Neuronal stem cell (in vitro differentiated cells): ENCODE data around the gene DEDD2.
A peak's percentile ranks its signal among the peaks of the same experiment; 100 is the strongest.

Experiments used
- DNase-seq: peaks from one replicate; pipeline ENCODE4 v3.0.0-alpha.2; 2013; ENCODE audit warnings: low spot score
- H2AFZ ChIP-seq: one replicate; pipeline ENCODE4 v1.6.1; 2013; ENCODE audit warnings: mild to moderate bottlenecking, low read length, inconsistent platforms
- H2AK5ac ChIP-seq: 2 replicates; pipeline ENCODE4 v1.6.1; 2013; ENCODE audit warnings: low read depth, mild to moderate bottlenecking, inconsistent platforms, low read length, moderate library complexity, mixed read lengths
- H2BK120ac ChIP-seq: 2 replicates; pipeline ENCODE4 v1.6.1; 2013; ENCODE audit warnings: low read depth, mild to moderate bottlenecking, inconsistent platforms, low read length, moderate library complexity, mixed read lengths
- H2BK12ac ChIP-seq: one replicate; pipeline ENCODE4 v1.6.1; 2013; ENCODE audit warnings: low read length, inconsistent platforms
- H2BK15ac ChIP-seq: 2 replicates; pipeline ENCODE4 v1.6.1; 2013; ENCODE audit warnings: mild to moderate bottlenecking, low read length, inconsistent platforms, mixed read lengths
- H2BK5ac ChIP-seq: one replicate; pipeline ENCODE4 v1.6.1; 2013; ENCODE audit warnings: inconsistent platforms, mild to moderate bottlenecking, low read length, moderate library complexity
- H3K14ac ChIP-seq: one replicate; pipeline ENCODE4 v1.6.1; 2013; ENCODE audit warnings: low read length, inconsistent platforms
- H3K18ac ChIP-seq: 2 replicates; pipeline ENCODE4 v1.6.1; 2013; ENCODE audit warnings: low read length, inconsistent platforms
- H3K23ac ChIP-seq: 2 replicates; pipeline ENCODE4 v1.6.1; 2013; ENCODE audit warnings: low read depth, mild to moderate bottlenecking, mixed read lengths, low read length, inconsistent platforms; ENCODE audit not compliant: poor library complexity
- H3K27ac ChIP-seq: replicated peaks from 3 replicates; pipeline ENCODE4 v1.5.1; 2013; ENCODE audit warnings: low read length, inconsistent platforms
- H3K27me3 ChIP-seq, 3 experiments: 2 replicates each; pipeline ENCODE4 v1.6.1; 2013; ENCODE audit warnings: low read length in 3 of 3, mild to moderate bottlenecking in 2 of 3, inconsistent platforms in 1 of 3, low read depth in 1 of 3, mixed read lengths in 1 of 3, moderate library complexity in 1 of 3; ENCODE audit not compliant: control insufficient read depth in 3 of 3, insufficient read depth in 3 of 3
- H3K36me3 ChIP-seq, 2 donors: replicated peaks in 1 of 2; 2 replicates each; pipeline ENCODE4 v1.6.1; 2013; ENCODE audit warnings: low read length in 2 of 2; ENCODE audit not compliant: control insufficient read depth in 2 of 2, insufficient read depth in 2 of 2
- H3K4ac ChIP-seq: 2 replicates; pipeline ENCODE4 v1.6.1; 2013; ENCODE audit warnings: inconsistent platforms, mild to moderate bottlenecking, low read length, moderate library complexity
- H3K4me1 ChIP-seq, 2 donors: 1 replicate in 1 of 2; 2 replicates in 1 of 2; pipeline ENCODE4 v1.6.1; 2013; ENCODE audit warnings: low read length in 2 of 2, low read depth in 1 of 2; ENCODE audit not compliant: control insufficient read depth in 2 of 2, insufficient read depth in 1 of 2
- H3K4me2 ChIP-seq: one replicate; pipeline ENCODE4 v1.6.1; 2013; ENCODE audit warnings: mild to moderate bottlenecking, low read length, inconsistent platforms; ENCODE audit not compliant: insufficient read depth, poor library complexity, severe bottlenecking
- H3K4me3 ChIP-seq, 2 donors: 2 replicates each; pipeline ENCODE4 v1.5.1; 2013; ENCODE audit warnings: low read length in 2 of 2, mild to moderate bottlenecking in 2 of 2, inconsistent platforms in 1 of 2, moderate library complexity in 1 of 2
- H3K79me1 ChIP-seq: one replicate; pipeline ENCODE4 v1.6.1; 2013; ENCODE audit warnings: low read depth, mild to moderate bottlenecking, inconsistent platforms, low read length, moderate library complexity
- H3K9ac ChIP-seq: one replicate; pipeline ENCODE4 v1.6.1; 2013; ENCODE audit warnings: mild to moderate bottlenecking, low read depth, low read length, inconsistent platforms; ENCODE audit not compliant: poor library complexity
- H3K9me3 ChIP-seq, 2 donors: replicated peaks in 1 of 2; 2 replicates each; pipeline versions ENCODE3 to v1.6.1; 2013; ENCODE audit warnings: low read length in 2 of 2, mild to moderate bottlenecking in 2 of 2, inconsistent platforms in 1 of 2, low read depth in 1 of 2, mixed read lengths in 1 of 2, moderate library complexity in 1 of 2; ENCODE audit not compliant: control insufficient read depth in 2 of 2, insufficient read depth in 1 of 2
- H4K8ac ChIP-seq: one replicate; pipeline ENCODE4 v1.6.1; 2013; ENCODE audit warnings: low read depth, mild to moderate bottlenecking, inconsistent platforms, low read length, moderate library complexity
- H4K91ac ChIP-seq: one replicate; pipeline ENCODE4 v1.6.1; 2013; ENCODE audit warnings: low read length, low read depth, mild to moderate bottlenecking, inconsistent platforms; ENCODE audit not compliant: poor library complexity
- WGBS, 2 donors: extraction: QIAGEN DNeasy Blood & Tissue Kit; methylation state at CpG; one replicate each; pipeline ENCODE4 v1.1.7; 2013; ENCODE audit warnings: missing lambda C conversion rate in 2 of 2, mixed read lengths in 1 of 2; ENCODE audit not compliant: insufficient read length in 2 of 2, insufficient replicate concordance in 1 of 2; ENCODE audit errors: extremely low coverage in 2 of 2; 5-methylcytosine and 5-hydroxymethylcytosine counted together

DEDD2 gene

GRCh38 chr19:42200116-42200715, 17.3 kb downstream of the DEDD2 start:
- Histone ChIP-seq H3K4ac (no peak overlapping the region), H2BK120ac (no peak overlapping the region), H2AFZ (no peak overlapping the region), H3K18ac (no peak overlapping the region), H3K4me2 (no peak overlapping the region), H4K8ac (no peak overlapping the region), H2BK5ac (no peak overlapping the region), H3K79me1 (peaks cover 9% of the 10 kb centered on the region), H3K14ac (no peak overlapping the region), H3K23ac (no peak overlapping the region), H2AK5ac (no peak overlapping the region), H3K4me3 (no peak overlapping the region), H3K4me1 (no peaks in the 10 kb centered on the region), H4K91ac (no peak overlapping the region), H3K9me3 (no peaks in the 10 kb centered on the region), H3K36me3 (peaks cover 65 to 71% of the 10 kb centered on the region in 2 donors), H3K27ac (no peak overlapping the region), H3K9ac (no peak overlapping the region), H3K27me3 (no peaks in the 10 kb centered on the region), H2BK15ac (no peak overlapping the region), H2BK12ac (no peak overlapping the region)
- no CpG with 5 or more reads among the region's 5 CpGs for WGBS, 2 donors
- DNase-seq = no peak

- no peak overlapping the region for H3K27ac ChIP-seq
- no peak overlapping the region for H2BK15ac ChIP-seq
- no peak overlapping the region for H2BK12ac ChIP-seq
- no peak overlapping the region for H3K4me2 ChIP-seq
- no peak overlapping the region for H3K9ac ChIP-seq
- H2AFZ ChIP-seq = no peak overlapping the region
- DNase-seq = no peak
- no peak overlapping the region for H4K8ac ChIP-seq
- H3K18ac ChIP-seq = no peak overlapping the region
- H3K4me1 ChIP-seq = no peaks in the 10 kb centered on the region
- peaks cover 62 to 66% of the 10 kb centered on the region in 2 donors for H3K36me3 ChIP-seq
- no CpG with 5 or more reads among the region's 32 CpGs for WGBS, 2 donors
- H3K4ac ChIP-seq = no peak overlapping the region
- no peak overlapping the region for H4K91ac ChIP-seq
- H3K23ac ChIP-seq = peak overlapping the region; percentile 31
- no peak overlapping the region for H2AK5ac ChIP-seq
- H2BK120ac ChIP-seq = no peak overlapping the region
- H3K9me3 ChIP-seq = no peaks in the 10 kb centered on the region
- no peak overlapping the region for H3K14ac ChIP-seq
- H3K79me1 ChIP-seq = peaks cover 9% of the 10 kb centered on the region
- H3K4me3 ChIP-seq = no peak overlapping the region
- H3K27me3 ChIP-seq = no peaks in the 10 kb centered on the region
- H2BK5ac ChIP-seq = no peak overlapping the region
These were observed 17.9 kb downstream of the DEDD2 start for GRCh38 chr19:42199440-42200115.

GRCh38 chr19:42198676-42199439, 18.6 kb downstream of the DEDD2 start:
- H2AK5ac ChIP-seq = no peak overlapping the region
- H3K27ac ChIP-seq = no peak overlapping the region
- no peak overlapping the region for H3K4me2 ChIP-seq
- H4K91ac ChIP-seq = no peak overlapping the region
- H2BK15ac ChIP-seq = no peak overlapping the region
- H3K4me3 ChIP-seq = no peak overlapping the region
- no peak overlapping the region for H2BK120ac ChIP-seq
- H3K4ac ChIP-seq = no peak overlapping the region
- no peak overlapping the region for H2BK12ac ChIP-seq
- no peaks in the 10 kb centered on the region for H3K9me3 ChIP-seq
- WGBS, 2 donors = no CpG with 5 or more reads among the region's 7 CpGs
- no peak overlapping the region for H4K8ac ChIP-seq
- no peak overlapping the region for H3K18ac ChIP-seq
- no peaks in the 10 kb centered on the region for H3K4me1 ChIP-seq
- no peak overlapping the region for H2AFZ ChIP-seq
- H3K27me3 ChIP-seq = no peaks in the 10 kb centered on the region
- H3K9ac ChIP-seq = no peak overlapping the region
- H3K36me3 ChIP-seq = peaks cover 57 to 60% of the 10 kb centered on the region in 2 donors
- H3K14ac ChIP-seq = no peak overlapping the region
- peaks cover 9% of the 10 kb centered on the region for H3K79me1 ChIP-seq
- peak overlapping the region; percentile 31 for H3K23ac ChIP-seq
- no peak for DNase-seq
- H2BK5ac ChIP-seq = no peak overlapping the region

- H3K27ac ChIP-seq = no peak overlapping the region
- H2AFZ ChIP-seq = no peak overlapping the region
- no CpG with 5 or more reads among the region's 5 CpGs for WGBS, 2 donors
- no peak overlapping the region for H2BK12ac ChIP-seq
- H3K18ac ChIP-seq = no peak overlapping the region
- peaks cover 9% of the 10 kb centered on the region for H3K79me1 ChIP-seq
- no peak overlapping the region for H2BK120ac ChIP-seq
- no peak overlapping the region for H2BK15ac ChIP-seq
- DNase-seq = no peak
- peaks cover 45 to 47% of the 10 kb centered on the region in 2 donors for H3K36me3 ChIP-seq
- no peak overlapping the region for H3K4me3 ChIP-seq
- H2BK5ac ChIP-seq = no peak overlapping the region
- no peak overlapping the region for H3K4ac ChIP-seq
- H3K27me3 ChIP-seq = peaks cover 0 to 3% (median 0%) of the 10 kb centered on the region in 3 experiments
- no peak overlapping the region for H4K8ac ChIP-seq
- H2AK5ac ChIP-seq = no peak overlapping the region
- no peak overlapping the region for H3K23ac ChIP-seq
- H3K9me3 ChIP-seq = peaks cover 2 to 5% of the 10 kb centered on the region in 2 donors
- H4K91ac ChIP-seq = no peak overlapping the region
- no peak overlapping the region for H3K4me2 ChIP-seq
- H3K4me1 ChIP-seq = no peaks in the 10 kb centered on the region
- H3K9ac ChIP-seq = no peak overlapping the region
- H3K14ac ChIP-seq = no peak overlapping the region
These were observed 20.1 kb downstream of the DEDD2 start for GRCh38 chr19:42197375-42197817.
